Colonic mucosa (tissue), 4 donors: ENCODE measurements around the gene UNC13A. TPM values are rescaled to one million over a fixed set of nuclear protein-coding genes. Genes with fewer than 3 reads are reported as not detected.
"Not testable (repeated sequence)": the region's sequence is repeated elsewhere in the genome, so short reads cannot be mapped to it uniquely, and the experiment has no call there.

ENCODE experiments used
- DNase-seq: peaks from one replicate; pipeline ENCODE4 v3.0.0-alpha.2; 2020
- H3K27ac ChIP-seq: fragments of 200-600 bp; one replicate; pipeline ENCODE4 v1.8.0; 2021
- H3K27me3 ChIP-seq: fragments of 200-600 bp; one replicate; pipeline ENCODE4 v1.8.0; 2021
- H3K36me3 ChIP-seq: fragments of 200-600 bp; one replicate; pipeline ENCODE4 v1.8.0; 2021
- H3K4me1 ChIP-seq: fragments of 200-600 bp; one replicate; pipeline ENCODE4 v1.8.0; 2021; ENCODE audit warnings: mild to moderate bottlenecking
- H3K4me3 ChIP-seq: fragments of 200-600 bp; one replicate; pipeline ENCODE4 v1.8.0; 2021
- H3K9ac ChIP-seq, 2 donors: one replicate each; pipeline ENCODE4 v1.7.0; 2013; ENCODE audit warnings: control low read depth in 2 of 2, low read depth in 2 of 2, low read length in 2 of 2
- H3K9me3 ChIP-seq: fragments of 200-600 bp; one replicate; pipeline ENCODE4 v1.8.0; 2021
- CTCF ChIP-seq: fragments of 200-600 bp; IDR thresholded peaks from one replicate; pipeline ENCODE4 v1.8.0; 2022; ENCODE audit warnings: antibody characterized with exemption, mild to moderate bottlenecking
- intact Hi-C: fragments of 100-400 bp; cut with DNase I; formaldehyde crosslinking; loops from one replicate; pipeline ENCODE4 v1.14.1; 2022
- total RNA-seq, 2 donors: library from RNA; stranded (reverse); fragmentation: NEBNext Ultra II Directional in 1 of 2; extraction: Animal tissue kit (Norgen Biotek cat#: 25700) in 1 of 2; gene quantifications; one replicate each; pipeline ENCODE4 v1.2.1, GENCODE V29; 2021
- donor health status: healthy.
- donor health status: DM: no; HTN: no; CAD: no.
- donor health status: DM: no; HTN: no; CAD: no.

The UNC13A gene
- total RNA-seq, 2 donors from 2014 or later: 0.29 to 0.62 TPM

- H3K9me3 ChIP-seq: no peaks in the 10 kb centered on the region
- H3K4me1 ChIP-seq: peaks cover 5% of the 10 kb centered on the region
- H3K27me3 ChIP-seq: peaks cover 6% of the 10 kb centered on the region
- no peak for TF ChIP-seq CTCF
- intact Hi-C loops: no loop called here
- H3K4me3 ChIP-seq: no peak overlapping the region
- DNase-seq: no peak
- H3K36me3 ChIP-seq: no peaks in the 10 kb centered on the region
- no peak overlapping the region for H3K27ac ChIP-seq
- no peak overlapping the region for H3K9ac ChIP-seq
Measured at GRCh38 chr19:17602872-17603510, 85.2 kb downstream of the UNC13A start.

- H3K9ac ChIP-seq: no peak overlapping the region
- DNase-seq: no peak
- TF ChIP-seq CTCF: no peak
- H3K27ac ChIP-seq: no peak overlapping the region
- H3K9me3 ChIP-seq: no peaks in the 10 kb centered on the region
- H3K4me3 ChIP-seq: no peak overlapping the region
- H3K27me3 ChIP-seq: peaks cover 6% of the 10 kb centered on the region
- H3K36me3 ChIP-seq: no peaks in the 10 kb centered on the region
- intact Hi-C loops: no loop called here
- peaks cover 5% of the 10 kb centered on the region for H3K4me1 ChIP-seq
Measured at GRCh38 chr19:17602217-17602616, 85.9 kb downstream of the UNC13A start.

- H3K9me3 ChIP-seq: no peaks in the 10 kb centered on the region
- peaks cover 6% of the 10 kb centered on the region for H3K27me3 ChIP-seq
- no peak overlapping the region for H3K4me3 ChIP-seq
- no peak for DNase-seq
- TF ChIP-seq CTCF: no peak
- H3K27ac ChIP-seq: no peak overlapping the region
- intact Hi-C loops: no loop called here
- no peak overlapping the region for H3K9ac ChIP-seq
- no peaks in the 10 kb centered on the region for H3K36me3 ChIP-seq
- H3K4me1 ChIP-seq: peaks cover 5% of the 10 kb centered on the region
Measured at GRCh38 chr19:17601683-17602082, 86.5 kb downstream of the UNC13A start.

GRCh38 chr19:17599780-17600179, 88.4 kb downstream of the UNC13A start:
- Histone ChIP-seq H3K36me3 (no peaks in the 10 kb centered on the region), H3K27me3 (peaks cover 6% of the 10 kb centered on the region)
- intact Hi-C loops: no loop called here

GRCh38 chr19:17598953-17599352, 89.2 kb downstream of the UNC13A start:
- no peak for TF ChIP-seq CTCF
- intact Hi-C loops: no loop called here
- H3K4me3 ChIP-seq: no peak overlapping the region
- H3K4me1 ChIP-seq: no peaks in the 10 kb centered on the region
- peaks cover 6% of the 10 kb centered on the region for H3K27me3 ChIP-seq
- no peak overlapping the region for H3K27ac ChIP-seq
- no peaks in the 10 kb centered on the region for H3K9me3 ChIP-seq
- H3K9ac ChIP-seq: no peak overlapping the region
- no peak for DNase-seq
- no peaks in the 10 kb centered on the region for H3K36me3 ChIP-seq

More at GRCh38 chr19:17599780-17600179, 88.4 kb downstream of the UNC13A start:
- no peaks in the 10 kb centered on the region for H3K9me3 ChIP-seq
- TF ChIP-seq CTCF: no peak
- DNase-seq: no peak
- no peak overlapping the region for H3K9ac ChIP-seq
- H3K4me3 ChIP-seq: no peak overlapping the region
- no peak overlapping the region for H3K27ac ChIP-seq
- H3K4me1 ChIP-seq: no peaks in the 10 kb centered on the region

GRCh38 chr19:17598063-17598462, 90.1 kb downstream of the UNC13A start:
- H3K9ac ChIP-seq, DNase-seq, H3K9me3 ChIP-seq, H3K27me3 ChIP-seq, intact Hi-C loops, H3K4me1 ChIP-seq, H3K27ac ChIP-seq, H3K36me3 ChIP-seq, H3K4me3 ChIP-seq: not testable (repeated sequence)

- H3K4me1 ChIP-seq, H3K4me3 ChIP-seq, H3K27ac ChIP-seq, H3K9ac ChIP-seq, H3K9me3 ChIP-seq, intact Hi-C loops, H3K27me3 ChIP-seq, DNase-seq, H3K36me3 ChIP-seq: not testable (repeated sequence)
Measured at GRCh38 chr19:17594296-17594695, 93.9 kb downstream of the UNC13A start.
